ENCODE results near the gene MESD.

MESD gene

DNA sequence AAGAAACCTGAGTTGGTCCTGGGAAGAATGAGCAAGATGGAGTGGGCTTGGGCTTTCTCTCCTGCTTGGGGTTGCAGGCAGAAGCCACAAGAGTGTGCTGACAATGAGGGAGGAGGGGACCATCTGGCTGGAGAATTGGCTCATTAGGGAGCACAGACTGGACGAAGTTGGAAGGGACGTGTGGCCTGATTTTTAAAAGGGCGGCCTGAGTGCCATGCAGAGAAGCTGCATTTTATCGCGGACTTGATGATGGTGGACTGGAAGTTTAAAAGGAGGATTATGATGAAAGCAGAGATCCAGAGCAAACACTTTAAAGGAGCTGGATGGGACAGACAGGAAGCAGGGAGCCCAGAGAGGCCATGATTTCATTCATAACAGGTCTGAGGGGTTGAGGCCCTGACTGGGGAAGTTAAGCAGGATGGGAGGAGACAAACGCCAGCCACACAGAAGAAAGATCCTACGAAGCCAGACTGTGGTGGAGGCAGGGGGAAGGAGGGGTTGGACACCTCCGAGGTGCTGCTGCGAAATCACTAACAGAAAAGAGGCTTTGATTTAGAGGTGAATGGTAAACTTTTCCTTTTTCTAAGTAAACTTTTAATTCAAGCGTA lies 34.8 kb upstream of the MESD start:
- no peak overlapping the region for H3K27ac ChIP-seq

DNA sequence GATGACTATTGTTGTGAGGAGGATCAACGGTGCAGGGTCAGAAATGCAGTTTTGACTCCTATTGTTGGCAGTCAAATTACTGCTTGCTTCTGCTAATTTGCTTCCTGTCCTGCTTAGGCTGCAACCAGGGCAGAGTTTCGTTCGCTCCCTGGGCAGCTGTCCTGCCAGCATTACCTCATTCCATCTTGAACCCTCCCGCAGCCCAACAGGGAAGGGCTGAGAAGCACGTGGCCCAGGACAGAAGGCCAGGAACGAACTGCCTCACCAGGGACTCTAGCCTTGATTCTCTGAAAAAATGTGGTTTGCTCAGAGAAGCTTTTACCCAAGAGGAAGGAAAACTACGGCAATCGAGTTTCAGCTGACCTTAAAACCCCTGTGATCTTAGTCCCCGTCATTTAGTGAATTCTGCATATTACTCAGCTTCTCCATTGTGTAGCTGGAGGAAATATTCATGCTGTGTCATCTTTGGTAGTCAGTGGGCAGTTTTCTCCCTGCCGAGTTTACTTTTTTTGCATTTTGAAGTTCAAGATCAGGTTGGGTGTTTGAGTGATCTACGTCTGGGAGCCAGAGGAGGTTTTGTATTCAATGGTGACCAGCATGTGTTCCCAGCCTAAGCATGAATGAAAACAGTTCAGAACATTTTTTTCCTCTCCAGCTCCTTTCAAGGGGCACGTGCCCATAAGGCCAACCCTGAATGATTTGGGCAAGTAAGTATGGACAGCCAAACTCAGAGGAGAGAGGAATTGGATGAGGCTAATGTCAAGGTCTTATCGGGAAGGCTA lies 34.1 kb upstream of the MESD start:
- no peak overlapping the region for H3K27ac ChIP-seq
- TF ChIP-seq ZFX (IDR thresholded peaks at IDR 0.05; ENCODE audit: borderline replicate concordance), result no peak
- TF ChIP-seq, protein P1, sequence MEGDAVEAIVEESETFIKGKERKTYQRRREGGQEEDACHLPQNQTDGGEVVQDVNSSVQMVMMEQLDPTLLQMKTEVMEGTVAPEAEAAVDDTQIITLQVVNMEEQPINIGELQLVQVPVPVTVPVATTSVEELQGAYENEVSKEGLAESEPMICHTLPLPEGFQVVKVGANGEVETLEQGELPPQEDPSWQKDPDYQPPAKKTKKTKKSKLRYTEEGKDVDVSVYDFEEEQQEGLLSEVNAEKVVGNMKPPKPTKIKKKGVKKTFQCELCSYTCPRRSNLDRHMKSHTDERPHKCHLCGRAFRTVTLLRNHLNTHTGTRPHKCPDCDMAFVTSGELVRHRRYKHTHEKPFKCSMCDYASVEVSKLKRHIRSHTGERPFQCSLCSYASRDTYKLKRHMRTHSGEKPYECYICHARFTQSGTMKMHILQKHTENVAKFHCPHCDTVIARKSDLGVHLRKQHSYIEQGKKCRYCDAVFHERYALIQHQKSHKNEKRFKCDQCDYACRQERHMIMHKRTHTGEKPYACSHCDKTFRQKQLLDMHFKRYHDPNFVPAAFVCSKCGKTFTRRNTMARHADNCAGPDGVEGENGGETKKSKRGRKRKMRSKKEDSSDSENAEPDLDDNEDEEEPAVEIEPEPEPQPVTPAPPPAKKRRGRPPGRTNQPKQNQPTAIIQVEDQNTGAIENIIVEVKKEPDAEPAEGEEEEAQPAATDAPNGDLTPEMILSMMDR (IDR thresholded peaks at IDR 0.05), result no peak

More for the DNA sequence above, 34.8 kb upstream of the MESD start:
- TF ChIP-seq, protein P1 (IDR thresholded peaks at IDR 0.05), result no peak
- no peak for TF ChIP-seq ZFX (IDR thresholded peaks at IDR 0.05; ENCODE audit: borderline replicate concordance)

DNA sequence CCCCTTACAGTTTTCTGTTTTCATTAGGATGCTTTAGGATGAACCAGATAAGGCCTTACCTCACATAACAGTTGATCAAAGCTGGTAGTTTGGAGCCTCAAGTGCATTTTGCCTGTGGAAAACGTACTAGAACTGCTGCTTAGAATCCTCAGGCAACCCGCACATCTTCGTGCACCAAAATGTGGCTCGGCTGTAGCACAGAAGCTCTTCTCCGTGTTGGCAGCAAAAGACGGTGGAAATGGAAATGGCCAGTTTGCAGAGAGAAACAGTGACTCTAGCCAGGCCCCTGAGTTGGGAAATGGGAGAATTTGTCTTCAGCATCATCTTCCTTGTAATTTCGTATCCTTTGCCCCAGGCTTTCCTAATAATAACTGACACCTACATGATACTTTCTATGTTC lies 31.7 kb upstream of the MESD start:
- H3K27ac ChIP-seq, result no peak overlapping the region
- no peak for TF ChIP-seq ZFX (IDR thresholded peaks at IDR 0.05; ENCODE audit: borderline replicate concordance)
- TF ChIP-seq, protein P1 (IDR thresholded peaks at IDR 0.05), result no peak

DNA sequence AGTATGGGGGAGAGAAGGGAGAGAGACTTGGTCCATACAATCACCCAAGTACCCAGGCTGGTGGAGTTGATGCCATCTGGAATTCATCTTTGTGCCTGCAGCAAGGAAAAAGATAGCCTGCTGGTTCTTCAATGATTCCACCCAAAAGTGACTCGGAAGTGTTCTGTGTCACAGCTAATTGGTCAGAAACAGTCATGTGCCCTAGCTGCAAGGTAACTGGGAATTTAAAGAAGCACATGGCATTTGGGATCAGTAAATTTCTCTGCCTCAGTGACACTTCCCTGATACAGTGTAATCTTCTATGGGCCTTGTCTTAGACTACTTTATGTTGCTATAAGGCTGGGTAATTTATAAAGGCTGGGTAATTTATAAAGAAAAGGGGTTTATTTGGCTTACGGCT lies 28.6 kb upstream of the MESD start:
- TF ChIP-seq ZFX (IDR thresholded peaks at IDR 0.05; ENCODE audit: borderline replicate concordance), result no peak
- TF ChIP-seq, protein P1 (IDR thresholded peaks at IDR 0.05), result no peak

DNA sequence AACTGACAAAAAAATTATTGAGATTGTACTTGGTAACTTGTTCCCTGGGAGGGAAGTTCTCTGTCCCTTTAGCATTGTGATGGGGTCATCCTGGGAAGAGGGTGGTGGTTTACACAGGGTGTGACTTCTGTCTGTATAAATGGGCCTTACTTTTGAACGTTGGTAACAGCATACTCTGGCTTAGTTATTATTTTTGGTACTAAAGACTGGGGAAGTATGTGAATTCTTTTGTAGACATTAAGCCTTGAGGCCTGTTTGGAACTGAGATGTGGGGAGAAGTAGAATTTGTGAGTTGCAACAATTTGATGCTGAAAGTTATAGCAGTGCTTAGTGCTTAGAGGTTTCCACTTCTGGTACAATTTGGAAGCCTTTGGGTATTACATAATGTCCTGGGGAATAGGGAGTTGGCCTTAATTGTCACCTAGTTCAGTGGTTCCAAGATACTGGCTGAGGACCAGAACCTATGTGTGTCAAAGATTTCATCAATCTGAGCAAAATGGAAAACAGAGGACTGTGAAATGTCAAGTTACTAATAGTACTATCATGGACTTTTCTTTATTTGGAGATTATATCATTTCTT lies 27.0 kb upstream of the MESD start:
- TF ChIP-seq, protein P1 (IDR thresholded peaks at IDR 0.05), result no peak
- no peak for TF ChIP-seq ZFX (IDR thresholded peaks at IDR 0.05; ENCODE audit: borderline replicate concordance)

More for the DNA sequence above, 28.6 kb upstream of the MESD start:
- no peak overlapping the region for H3K27ac ChIP-seq

DNA sequence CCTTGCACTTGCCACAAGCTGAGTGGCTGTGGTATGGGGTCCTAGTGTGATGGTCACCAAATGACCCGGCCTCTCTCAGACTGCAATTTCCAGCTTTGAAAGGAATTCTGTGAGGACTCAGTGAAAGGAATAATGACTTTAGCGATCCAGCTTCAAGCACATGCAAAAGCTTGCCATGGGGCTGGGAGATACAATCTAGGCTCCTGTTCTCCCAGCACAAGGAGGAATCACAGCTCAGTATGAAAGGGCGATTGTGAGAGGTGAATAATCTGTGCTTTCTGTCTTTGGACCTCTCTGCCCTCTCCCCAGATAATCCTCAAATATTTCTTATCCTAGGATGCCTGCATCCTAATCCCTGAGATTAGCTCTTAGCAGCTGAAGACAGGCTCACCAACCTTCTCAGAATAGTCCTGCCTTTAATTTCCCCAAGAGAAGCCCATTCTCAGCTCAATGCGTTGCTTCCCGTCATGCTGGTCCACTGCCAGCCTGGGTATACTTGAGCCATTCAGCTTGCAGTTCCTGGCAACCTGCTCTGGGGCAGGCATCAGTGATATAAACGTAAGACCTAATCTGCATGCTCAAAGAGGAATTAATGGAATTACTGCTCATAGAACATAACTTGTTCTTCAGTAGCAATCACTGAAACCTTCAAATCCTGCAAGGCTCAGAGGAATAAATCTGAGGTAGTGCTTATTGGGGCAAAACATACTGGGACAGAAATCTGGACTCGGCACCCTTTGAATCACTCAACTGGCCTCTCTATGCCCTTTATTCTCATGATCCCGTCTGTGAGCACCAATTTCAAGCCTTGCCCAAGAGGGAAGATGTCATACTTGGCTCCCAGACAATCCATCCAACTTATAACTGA lies 26.2 kb upstream of the MESD start:
- no peak overlapping the region for H3K27ac ChIP-seq
- TF ChIP-seq, protein P1 (IDR thresholded peaks at IDR 0.05), result no peak
- no peak for TF ChIP-seq ZFX (IDR thresholded peaks at IDR 0.05; ENCODE audit: borderline replicate concordance)

More for the DNA sequence above, 27.0 kb upstream of the MESD start:
- no peak overlapping the region for H3K27ac ChIP-seq
